ENCODE data around the gene MRPL22. TPM values are rescaled to one million over a fixed set of nuclear protein-coding genes. Genes with fewer than 3 reads are reported as not detected.

The MRPL22 gene
- total RNA-seq (10 to 100 TPM; 87.2 to 90.2 TPM), polyA plus RNA-seq (88.5 TPM)

DNA sequence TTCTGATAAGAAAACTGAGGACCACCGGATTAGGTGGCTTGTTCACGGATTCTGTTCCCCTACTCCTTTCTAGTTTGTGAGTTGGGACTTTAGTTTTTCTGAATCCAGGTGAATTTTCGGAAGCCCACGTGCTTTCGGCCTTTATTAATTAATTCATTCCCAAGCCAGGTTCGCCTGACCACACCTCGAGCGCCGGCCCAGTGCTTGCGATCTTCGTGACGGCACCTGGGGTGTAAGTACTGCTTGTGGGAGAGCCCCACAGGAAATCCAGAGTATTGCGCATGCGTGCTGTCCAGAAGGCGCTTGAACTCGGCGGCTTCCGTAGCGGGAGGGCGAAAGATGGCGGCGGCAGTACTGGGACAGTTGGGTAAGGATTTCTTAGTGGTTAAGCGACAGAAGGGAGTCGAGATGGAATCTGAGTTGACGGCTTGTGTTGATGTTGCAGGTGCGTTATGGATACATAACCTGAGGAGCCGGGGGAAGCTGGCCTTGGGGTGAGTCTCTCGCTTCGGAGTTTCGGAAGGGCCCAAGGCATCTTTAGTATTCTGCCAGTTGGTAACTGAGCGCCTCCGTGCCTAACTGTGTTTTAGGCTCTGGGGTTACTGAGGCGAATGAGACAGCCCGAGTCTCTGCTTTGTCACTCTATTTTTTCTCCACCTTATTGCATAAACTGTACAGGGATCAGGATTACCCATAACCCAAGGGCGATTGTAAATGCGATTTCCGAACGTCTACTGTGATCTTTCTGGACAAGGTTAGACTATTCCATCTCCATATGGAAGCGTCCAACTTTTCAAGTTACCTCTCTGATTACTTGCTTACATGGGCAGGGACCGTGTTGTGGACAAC, at the start of gene MRPL22:
MRPL22 (plus strand) TSS at position 302 of the 849 bp plus-strand sequence; CDS start at position 340, 38 bp downstream.
- peak within 1 kb of the TSS; percentile 92 for H3K4me3 ChIP-seq (ENCODE audit: low read length)
- POLR2A ChIA-PET: interaction anchor here (0.9 kb wide), 1 partner anchor 12 kb away, joined by 9 read pairs; no protein-coding TSS in a partner anchor

GRCh38 chr5:154892369-154892771, 48.5 kb upstream of the MRPL22 start:
- no peak overlapping the region for H3K4me3 ChIP-seq (ENCODE audit: low read length)
- H3K27ac Mint-ChIP-seq: peak overlapping the region in 1 of 8 donors; percentile 23
- H3K27me3 ChIP-seq (ENCODE audit: insufficient read depth, low read length, poor library complexity, severe bottlenecking): no peaks in the 10 kb centered on the region
- peaks cover 43% of the 10 kb centered on the region for H3K36me3 ChIP-seq (ENCODE audit: insufficient read depth, low read length)
- no peaks in the 10 kb centered on the region for H3K4me1 Mint-ChIP-seq
- no peak for DNase-seq
- H3K36me3 Mint-ChIP-seq: peaks cover 34 to 88% (median 34%) of the 10 kb centered on the region in 3 donors
- no peak overlapping the region for H3K4me3 Mint-ChIP-seq
- peaks cover under 1 to 7% (median 1%) of the 10 kb centered on the region in 5 donors for H3K9me3 Mint-ChIP-seq
- H3K27me3 Mint-ChIP-seq: no peaks in the 10 kb centered on the region
- H3K4me1 ChIP-seq (ENCODE audit: insufficient read depth, low read length): no peaks in the 10 kb centered on the region
- ChIA-PET POLR2A (no interaction called here), CTCF (interaction anchor here (1.4 kb wide), 1 partner anchor 12 kb away, joined by 6 read pairs; no protein-coding TSS in a partner anchor)
- H3K9me3 ChIP-seq (ENCODE audit: low read length): no peaks in the 10 kb centered on the region
- no peak overlapping the region for H3K27ac ChIP-seq (ENCODE audit: low read depth, low read length)

More for the DNA sequence above, at the start of gene MRPL22:
- Mint-ChIP-seq H3K36me3 (peaks cover 0 to 16% (median 0%) of the 10 kb centered on the region in 3 donors), H3K27ac (peak within 1 kb of the TSS; percentile 95 to 99 (median 98)), H3K9me3 (peaks cover 0 to 1% (median 0%) of the 10 kb centered on the region in 5 donors), H3K4me1 (peaks cover 43 to 62% (median 58%) of the 10 kb centered on the region in 3 donors), H3K4me3 (peak within 1 kb of the TSS; percentile 95 to 100 (median 99)), H3K27me3 (peaks cover 0 to 3% of the 10 kb centered on the region in 2 donors)
- Histone ChIP-seq H3K9me3 (ENCODE audit: low read length) (no peaks in the 10 kb centered on the region), H3K27ac (ENCODE audit: low read depth, low read length) (peak within 1 kb of the TSS; percentile 74), H3K4me1 (ENCODE audit: insufficient read depth, low read length) (peaks cover 38% of the 10 kb centered on the region), H3K27me3 (ENCODE audit: insufficient read depth, low read length, poor library complexity, severe bottlenecking) (no peaks in the 10 kb centered on the region), H3K36me3 (ENCODE audit: insufficient read depth, low read length) (no peaks in the 10 kb centered on the region)
- peak; percentile 88 to 96 (median 92) for DNase-seq
- CTCF ChIA-PET: no interaction called here

DNA sequence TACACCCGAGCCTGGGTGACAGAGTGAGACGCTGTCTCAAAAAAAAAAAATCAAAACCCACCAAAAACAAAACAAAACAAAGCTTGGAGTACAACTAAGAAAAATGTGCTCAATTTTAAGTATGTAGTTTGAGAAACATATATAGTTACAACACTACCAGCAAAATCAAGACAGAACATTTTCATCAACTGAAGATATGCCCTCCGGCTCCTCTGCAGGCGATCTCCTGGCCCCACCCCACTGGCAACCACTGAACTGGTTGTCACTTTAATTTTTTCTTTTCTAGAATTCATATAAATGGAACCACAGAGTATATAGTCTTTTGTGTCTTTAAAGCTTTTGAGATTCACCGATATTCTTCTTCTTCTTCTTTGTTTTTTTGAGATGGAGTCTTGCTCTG, 47.5 kb upstream of the MRPL22 start:
- no peak overlapping the region for H3K27ac ChIP-seq (ENCODE audit: low read depth, low read length)
- no peaks in the 10 kb centered on the region for H3K4me1 ChIP-seq (ENCODE audit: insufficient read depth, low read length)
- no peak overlapping the region for H3K4me3 ChIP-seq (ENCODE audit: low read length)
- no peaks in the 10 kb centered on the region for H3K9me3 ChIP-seq (ENCODE audit: low read length)
- no peaks in the 10 kb centered on the region for H3K27me3 ChIP-seq (ENCODE audit: insufficient read depth, low read length, poor library complexity, severe bottlenecking)
- peaks cover 0 to under 1% (median 0%) of the 10 kb centered on the region in 5 donors for H3K9me3 Mint-ChIP-seq
- H3K36me3 ChIP-seq (ENCODE audit: insufficient read depth, low read length): peaks cover 39% of the 10 kb centered on the region
- no peak overlapping the region for H3K4me3 Mint-ChIP-seq
- CTCF ChIA-PET: no interaction called here
- no peaks in the 10 kb centered on the region for H3K27me3 Mint-ChIP-seq
- H3K27ac Mint-ChIP-seq: no peak overlapping the region
- DNase-seq: no peak
- POLR2A ChIA-PET: no interaction called here
- no peaks in the 10 kb centered on the region for H3K4me1 Mint-ChIP-seq
- H3K36me3 Mint-ChIP-seq: peaks cover 24 to 88% (median 26%) of the 10 kb centered on the region in 3 donors

DNA sequence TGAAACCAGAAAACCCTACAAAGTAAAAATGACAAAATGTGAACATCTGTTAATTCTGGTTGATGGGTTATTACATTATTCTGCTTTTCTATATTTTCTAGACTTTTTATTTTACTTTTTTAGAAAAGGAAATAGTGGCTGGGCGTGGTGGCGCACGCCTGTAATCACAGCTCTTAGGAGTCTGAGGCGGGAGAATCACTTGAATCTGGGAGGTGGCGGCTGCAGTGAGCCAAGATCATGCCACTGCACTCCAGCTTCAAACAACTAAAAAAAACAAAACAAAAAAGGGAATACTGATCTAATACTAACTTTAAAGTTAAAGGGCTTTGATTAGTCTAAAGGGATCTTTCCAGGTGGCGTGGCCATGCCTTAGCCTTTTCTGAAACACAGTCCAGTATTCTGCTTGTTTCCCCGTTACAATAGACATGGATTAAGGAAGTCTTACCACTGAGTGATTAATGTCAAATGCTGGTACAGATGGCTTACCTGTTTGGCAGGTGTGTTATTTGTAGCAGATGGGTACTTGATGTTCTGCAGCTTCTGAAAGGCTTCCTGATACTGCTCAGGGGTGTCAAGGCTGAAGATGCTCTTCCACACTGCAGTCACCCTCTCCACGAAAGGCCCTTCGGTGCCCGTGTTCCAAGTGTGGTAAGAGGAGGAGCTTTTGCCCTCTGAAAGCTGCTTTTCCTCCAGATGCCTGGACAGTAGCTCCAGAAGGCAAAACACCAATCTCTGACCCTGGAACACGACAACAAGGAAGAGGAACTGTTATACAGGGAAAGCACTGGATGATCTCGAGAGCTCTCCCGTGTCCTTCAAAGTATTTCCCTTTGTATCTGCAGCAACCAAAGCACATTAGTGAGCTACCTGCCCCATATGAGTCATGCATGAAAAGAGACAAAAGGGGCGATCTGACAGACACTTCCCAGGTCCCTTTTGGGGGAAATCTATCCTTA, 45.0 kb upstream of the MRPL22 start:
- no peaks in the 10 kb centered on the region for H3K27me3 Mint-ChIP-seq
- no peak for DNase-seq
- peaks cover 10 to 93% (median 20%) of the 10 kb centered on the region in 3 donors for H3K36me3 Mint-ChIP-seq
- H3K36me3 ChIP-seq (ENCODE audit: insufficient read depth, low read length): peaks cover 47% of the 10 kb centered on the region
- no peak overlapping the region for H3K4me3 ChIP-seq (ENCODE audit: low read length)
- ChIA-PET CTCF (no interaction called here), POLR2A (no interaction called here)
- H3K27ac Mint-ChIP-seq: peak overlapping the region in 4 of 8 donors; percentile 41 to 80 (median 54)
- H3K4me1 Mint-ChIP-seq: no peaks in the 10 kb centered on the region
- H3K9me3 ChIP-seq (ENCODE audit: low read length): no peaks in the 10 kb centered on the region
- H3K27me3 ChIP-seq (ENCODE audit: insufficient read depth, low read length, poor library complexity, severe bottlenecking): no peaks in the 10 kb centered on the region
- H3K27ac ChIP-seq (ENCODE audit: low read depth, low read length): no peak overlapping the region
- no peaks in the 10 kb centered on the region for H3K9me3 Mint-ChIP-seq
- no peaks in the 10 kb centered on the region for H3K4me1 ChIP-seq (ENCODE audit: insufficient read depth, low read length)
- no peak overlapping the region for H3K4me3 Mint-ChIP-seq

GRCh38 chr5:154896562-154897165, 44.2 kb upstream of the MRPL22 start:
- no peak overlapping the region for H3K27ac ChIP-seq (ENCODE audit: low read depth, low read length)
- Mint-ChIP-seq H3K9me3 (no peaks in the 10 kb centered on the region), H3K4me3 (no peak overlapping the region), H3K36me3 (peaks cover 5 to 93% (median 19%) of the 10 kb centered on the region in 3 donors), H3K4me1 (no peaks in the 10 kb centered on the region), H3K27me3 (no peaks in the 10 kb centered on the region), H3K27ac (peak overlapping the region in 1 of 8 donors; percentile 57)
- DNase-seq: no peak
- H3K4me3 ChIP-seq (ENCODE audit: low read length): no peak overlapping the region
- CTCF ChIA-PET: no interaction called here
- no peaks in the 10 kb centered on the region for H3K9me3 ChIP-seq (ENCODE audit: low read length)
- H3K27me3 ChIP-seq (ENCODE audit: insufficient read depth, low read length, poor library complexity, severe bottlenecking): no peaks in the 10 kb centered on the region
- POLR2A ChIA-PET: no interaction called here
- no peaks in the 10 kb centered on the region for H3K4me1 ChIP-seq (ENCODE audit: insufficient read depth, low read length)
- peaks cover 41% of the 10 kb centered on the region for H3K36me3 ChIP-seq (ENCODE audit: insufficient read depth, low read length)

GRCh38 chr5:154898210-154898609, 42.7 kb upstream of the MRPL22 start:
- no peaks in the 10 kb centered on the region for H3K27me3 ChIP-seq (ENCODE audit: insufficient read depth, low read length, poor library complexity, severe bottlenecking)
- Mint-ChIP-seq H3K27me3 (no peaks in the 10 kb centered on the region), H3K4me1 (no peaks in the 10 kb centered on the region), H3K36me3 (peaks cover 9 to 95% (median 19%) of the 10 kb centered on the region in 3 donors), H3K27ac (no peak overlapping the region), H3K4me3 (no peak overlapping the region), H3K9me3 (no peaks in the 10 kb centered on the region)
- ChIA-PET CTCF (no interaction called here), POLR2A (no interaction called here)
- no peaks in the 10 kb centered on the region for H3K9me3 ChIP-seq (ENCODE audit: low read length)
- H3K4me3 ChIP-seq (ENCODE audit: low read length): no peak overlapping the region
- no peaks in the 10 kb centered on the region for H3K4me1 ChIP-seq (ENCODE audit: insufficient read depth, low read length)
- H3K27ac ChIP-seq (ENCODE audit: low read depth, low read length): no peak overlapping the region
- H3K36me3 ChIP-seq (ENCODE audit: insufficient read depth, low read length): peaks cover 45% of the 10 kb centered on the region
- no peak for DNase-seq

GRCh38 chr5:154899151-154899816, 41.6 kb upstream of the MRPL22 start:
- CTCF ChIA-PET: no interaction called here
- peaks cover 13 to 91% (median 17%) of the 10 kb centered on the region in 3 donors for H3K36me3 Mint-ChIP-seq
- no peak overlapping the region for H3K4me3 Mint-ChIP-seq
- peak overlapping the region in 1 of 8 donors; percentile 79 for H3K27ac Mint-ChIP-seq
- H3K4me1 ChIP-seq (ENCODE audit: insufficient read depth, low read length): no peaks in the 10 kb centered on the region
- no peaks in the 10 kb centered on the region for H3K27me3 ChIP-seq (ENCODE audit: insufficient read depth, low read length, poor library complexity, severe bottlenecking)
- no peak overlapping the region for H3K27ac ChIP-seq (ENCODE audit: low read depth, low read length)
- H3K4me3 ChIP-seq (ENCODE audit: low read length): no peak overlapping the region
- H3K36me3 ChIP-seq (ENCODE audit: insufficient read depth, low read length): peaks cover 41% of the 10 kb centered on the region
- POLR2A ChIA-PET: no interaction called here
- H3K9me3 Mint-ChIP-seq: no peaks in the 10 kb centered on the region
- no peaks in the 10 kb centered on the region for H3K9me3 ChIP-seq (ENCODE audit: low read length)
- no peaks in the 10 kb centered on the region for H3K4me1 Mint-ChIP-seq
- no peaks in the 10 kb centered on the region for H3K27me3 Mint-ChIP-seq
- DNase-seq: no peak
